H1 (cell line): ENCODE data around the gene ALDH4A1. TPM values are rescaled to one million over a fixed set of nuclear protein-coding genes. Genes with fewer than 3 reads are reported as not detected.

Experiments used
- CTCF ChIA-PET: fragments of 300-600 bp; sonication (Branson Sonifier 250); formaldehyde crosslinking; loops from one replicate; lab custom pipeline; 2021; ENCODE audit not compliant: partially characterized antibody; lab: Charles Lee
- POLR2A ChIA-PET: fragments of 300-600 bp; sonication (Branson Sonifier 250); formaldehyde crosslinking; loops from one replicate; lab custom pipeline; 2021; ENCODE audit warnings: inconsistent platforms; ENCODE audit not compliant: partially characterized antibody; lab: Charles Lee
- DNase-seq, 2 experiments: peaks; one replicate each; pipeline versions ENCODE4 v3.0.0 to v3.0.0-alpha.2; 2010 to 2022; ENCODE audit warnings: low spot score in 2 of 2, low read depth in 1 of 2, mixed read lengths in 1 of 2
- FAIRE-seq: peaks from 2 replicates; lab custom pipeline; 2011; peaks lifted over from hg19 to GRCh38; lab: Jason Lieb, UNC
- H2AFZ ChIP-seq: 2 replicates; pipeline ENCODE4 v1.8.1; 2012; ENCODE audit warnings: low read length, inconsistent platforms
- H2AK5ac ChIP-seq: 2 replicates; pipeline ENCODE4 v1.6.1; 2013; ENCODE audit warnings: low read depth, low read length
- H2BK120ac ChIP-seq: replicated peaks from 2 replicates; pipeline ENCODE3; 2013; ENCODE audit warnings: low read depth, low read length, inconsistent platforms
- H2BK12ac ChIP-seq: 2 replicates; pipeline ENCODE4 v1.6.1; 2013; ENCODE audit warnings: low read depth, low read length
- H2BK15ac ChIP-seq: 2 replicates; pipeline ENCODE4 v1.6.1; 2013; ENCODE audit warnings: low read length
- H2BK20ac ChIP-seq: 2 replicates; pipeline ENCODE4 v1.6.1; 2013; ENCODE audit warnings: low read length
- H2BK5ac ChIP-seq: 2 replicates; pipeline ENCODE4 v1.6.1; 2013; ENCODE audit warnings: low read depth, low read length
- H3K14ac ChIP-seq: 2 replicates; pipeline ENCODE4 v1.6.1; 2013; ENCODE audit warnings: inconsistent platforms; ENCODE audit not compliant: insufficient read length
- H3K18ac ChIP-seq: 2 replicates; pipeline ENCODE4 v1.6.1; 2013; ENCODE audit warnings: low read length; ENCODE audit errors: extremely low read depth
- H3K23ac ChIP-seq: 2 replicates; pipeline ENCODE4 v1.6.1; 2013; ENCODE audit warnings: inconsistent platforms; ENCODE audit not compliant: insufficient read length
- H3K23me2 ChIP-seq: 2 replicates; pipeline ENCODE4 v1.6.1; 2013; ENCODE audit warnings: low read depth, low read length
- H3K27ac ChIP-seq: 2 replicates; pipeline ENCODE4 v1.6.1; 2011; ENCODE audit warnings: low read depth, low read length, inconsistent platforms
- H3K27me3 ChIP-seq, 4 experiments: replicated peaks in 1 of 4; 1 replicate in 1 of 4; 2 replicates in 3 of 4; pipeline versions ENCODE4 v1.6.1 to v1.8.1; 2011 to 2013; ENCODE audit warnings: low read length in 3 of 4, mild to moderate bottlenecking in 3 of 4, inconsistent platforms in 2 of 4, mixed read lengths in 2 of 4, moderate library complexity in 1 of 4; ENCODE audit not compliant: control insufficient read depth in 3 of 4, insufficient read depth in 3 of 4; ENCODE audit errors: extremely low read depth in 1 of 4
- H3K36me3 ChIP-seq, 4 experiments: 2 replicates each; pipeline versions ENCODE4 v1.6.1 to v1.8.1; 2011 to 2013; ENCODE audit warnings: mild to moderate bottlenecking in 4 of 4, low read length in 3 of 4, moderate library complexity in 2 of 4, control low read depth in 1 of 4, inconsistent platforms in 1 of 4; ENCODE audit not compliant: insufficient read depth in 4 of 4, control insufficient read depth in 2 of 4
- H3K4ac ChIP-seq: replicated peaks from 2 replicates; pipeline ENCODE3; 2013; ENCODE audit warnings: low read length, low read depth, mixed read lengths, inconsistent platforms; ENCODE audit not compliant: insufficient read length
- H3K4me1 ChIP-seq, 4 experiments: replicated peaks in 1 of 4; 1 replicate in 1 of 4; 2 replicates in 3 of 4; pipeline versions ENCODE4 v1.6.1 to v1.8.1; 2011 to 2013; ENCODE audit warnings: low read length in 3 of 4, inconsistent platforms in 2 of 4, mixed read lengths in 1 of 4; ENCODE audit not compliant: insufficient read depth in 4 of 4, control insufficient read depth in 3 of 4
- H3K4me2 ChIP-seq, 2 experiments: 2 replicates each; pipeline versions ENCODE4 v1.6.1 to v1.8.1; 2011 to 2013; ENCODE audit warnings: low read depth in 2 of 2, low read length in 2 of 2, control low read depth in 1 of 2, inconsistent platforms in 1 of 2, mild to moderate bottlenecking in 1 of 2; ENCODE audit not compliant: insufficient read depth in 1 of 2
- H3K4me3 ChIP-seq, 4 experiments: fragments of 200-600, 300-600 bp in 1 of 4; sonication (generic), shearing (Covaris generic), sonication (Bioruptor Twin) in 1 of 4; 2 replicates each; pipeline versions ENCODE4 v1.5.1 to v1.8.1; 2011 to 2016; ENCODE audit warnings: low read length in 4 of 4, low read depth in 3 of 4, control low read depth in 2 of 4, inconsistent platforms in 2 of 4, mild to moderate bottlenecking in 2 of 4, mixed read lengths in 1 of 4, moderate library complexity in 1 of 4; ENCODE audit not compliant: insufficient read depth in 2 of 4; ENCODE audit errors: extremely low read depth in 1 of 4
- H3K56ac ChIP-seq: replicated peaks from 2 replicates; pipeline ENCODE3; 2013; ENCODE audit warnings: low read depth, mild to moderate bottlenecking, mixed read lengths, low read length, inconsistent platforms; ENCODE audit not compliant: insufficient read length
- H3K79me1 ChIP-seq: 2 replicates; pipeline ENCODE4 v1.6.1; 2013; ENCODE audit warnings: low read depth, low read length, control low read depth
- H3K79me2 ChIP-seq, 2 experiments: 2 replicates each; pipeline versions ENCODE4 v1.6.1 to v1.8.1; 2012 to 2013; ENCODE audit warnings: low read length in 2 of 2, mild to moderate bottlenecking in 2 of 2, inconsistent platforms in 1 of 2; ENCODE audit not compliant: insufficient read depth in 2 of 2, control insufficient read depth in 1 of 2
- H3K9ac ChIP-seq, 4 experiments: replicated peaks in 1 of 4; 1 replicate in 1 of 4; 2 replicates in 3 of 4; pipeline versions ENCODE4 v1.6.1 to v1.8.1; 2011 to 2013; ENCODE audit warnings: low read depth in 3 of 4, low read length in 3 of 4, control low read depth in 2 of 4, mild to moderate bottlenecking in 2 of 4, moderate library complexity in 2 of 4, inconsistent platforms in 1 of 4; ENCODE audit errors: extremely low read depth in 1 of 4
- H3K9me3 ChIP-seq, 2 experiments: 2 replicates each; pipeline versions ENCODE4 v1.6.1 to v1.8.1; 2012 to 2013; ENCODE audit warnings: mild to moderate bottlenecking in 2 of 2, moderate library complexity in 2 of 2, control low read depth in 1 of 2, inconsistent platforms in 1 of 2, low read depth in 1 of 2, low read length in 1 of 2, mixed read lengths in 1 of 2; ENCODE audit not compliant: insufficient read depth in 2 of 2
- H4K20me1 ChIP-seq, 2 experiments: replicated peaks in 1 of 2; 2 replicates each; pipeline versions ENCODE3 to v1.8.1; 2011 to 2013; ENCODE audit warnings: inconsistent platforms in 2 of 2, low read length in 2 of 2, mild to moderate bottlenecking in 1 of 2; ENCODE audit not compliant: insufficient read depth in 2 of 2, control insufficient read depth in 1 of 2
- H4K5ac ChIP-seq: 2 replicates; pipeline ENCODE4 v1.6.1; 2013; ENCODE audit warnings: low read length, low read depth, mixed read lengths, inconsistent platforms; ENCODE audit not compliant: insufficient read length
- H4K8ac ChIP-seq: 2 replicates; pipeline ENCODE4 v1.8.0; 2013; ENCODE audit warnings: mild to moderate bottlenecking, moderate library complexity, low read length, inconsistent platforms; ENCODE audit not compliant: insufficient read depth; ENCODE audit errors: extremely low read depth
- H4K91ac ChIP-seq: replicated peaks from 2 replicates; pipeline ENCODE3; 2013; ENCODE audit warnings: low read length, mixed read lengths, inconsistent platforms; ENCODE audit not compliant: insufficient read length
- ATF2 ChIP-seq: IDR thresholded peaks from 2 replicates; pipeline ENCODE4 v1.6.1; 2012; ENCODE audit warnings: low read length, inconsistent platforms
- BRCA1 ChIP-seq: IDR thresholded peaks from 2 replicates; pipeline ENCODE4 v1.6.1; 2012; ENCODE audit warnings: low read depth, low read length, improper control_type of control experiment
- CEBPB ChIP-seq: IDR thresholded peaks from 2 replicates; pipeline ENCODE4 v1.6.1; 2012; ENCODE audit warnings: low read depth, low read length
- EGR1 ChIP-seq: IDR thresholded peaks from 2 replicates; pipeline ENCODE4 v1.6.1; 2011; ENCODE audit warnings: low read depth, low read length, borderline replicate concordance
- JUND ChIP-seq: IDR thresholded peaks from 2 replicates; pipeline ENCODE4 v1.6.1; 2011; ENCODE audit warnings: mild to moderate bottlenecking, improper control_type of control experiment, low read length
- KDM1A ChIP-seq: fragments of 200-600, 300-600 bp; sonication (generic); IDR thresholded peaks from 2 replicates; pipeline ENCODE4 v1.7.1; 2016; ENCODE audit warnings: mild to moderate bottlenecking, low read length, borderline replicate concordance
- RNF2 ChIP-seq: fragments of 200-900, 300-1000 bp; sonication (generic); IDR thresholded peaks from 2 replicates; pipeline ENCODE4 v1.7.1; 2016; ENCODE audit warnings: borderline replicate concordance, low read depth, mild to moderate bottlenecking, antibody characterized with exemption, low read length; ENCODE audit not compliant: poor library complexity, severe bottlenecking; ENCODE audit errors: missing control alignments
- SP1 ChIP-seq: IDR thresholded peaks from 2 replicates; pipeline ENCODE4 v1.6.1; 2011; ENCODE audit warnings: low read depth, low read length
- SP4 ChIP-seq: IDR thresholded peaks from 2 replicates; pipeline ENCODE4 v1.6.1; 2012; ENCODE audit warnings: low read length, inconsistent platforms
- TBP ChIP-seq: IDR thresholded peaks from 2 replicates; pipeline ENCODE4 v1.6.1; 2011; ENCODE audit warnings: low read depth, low read length, improper control_type of control experiment
- WGBS, 2 experiments: shearing (Covaris generic) in 1 of 2; methylation state at CpG; one replicate each; pipeline versions ENCODE4 v1.1.6 to v1.1.7; 2013 to 2015; ENCODE audit warnings: low lambda C conversion rate in 2 of 2, mixed read lengths in 2 of 2, inconsistent platforms in 1 of 2, low coverage in 1 of 2, missing lambda C conversion rate in 1 of 2; ENCODE audit not compliant: insufficient replicate concordance in 2 of 2, insufficient coverage in 1 of 2, insufficient read length in 1 of 2; ENCODE audit errors: extremely low coverage in 1 of 2, missing lambda C conversion rate in 1 of 2; 5-methylcytosine and 5-hydroxymethylcytosine counted together
- polyA plus RNA-seq, 7 experiments: library from polyadenylated mRNA; depleted of rRNA in 3 of 7; stranded (reverse) in 5 of 7; unstranded in 2 of 7; fragments of >200 nt in 5 of 7; fragments of 200-250 nt in 2 of 7; gene quantifications; 1 replicate in 5 of 7; 2 replicates in 1 of 7; 4 replicates in 1 of 7; pipeline versions ENCODE4 v1.2.1 to v1.2.3, GENCODE V29; 2011 to 2013; ENCODE audit warnings: missing spikeins in 2 of 7, mixed read lengths in 2 of 7
- total RNA-seq: library from RNA; stranded (reverse); fragmentation: NEBNext Ultra II Directional; extraction: Animal tissue kit (Norgen Biotek cat#: 25700); gene quantifications from 2 replicates; pipeline ENCODE4 v1.2.1, GENCODE V29; 2021

Gene ALDH4A1
- total and polyA plus RNA-seq, 2 of the 8 experiments (the other 6 are each of a cell fraction or from before 2014, with no cell fraction given) = 30.3 to 35.9 TPM

- DNase-seq = no peak
- no peaks in the 10 kb centered on the region for H3K4me1 ChIP-seq
- H3K4ac ChIP-seq = no peak overlapping the region
- no peak overlapping the region for H3K27ac ChIP-seq
- H3K79me1 ChIP-seq = no peaks in the 10 kb centered on the region
- no peak overlapping the region for H3K18ac ChIP-seq
- ChIA-PET CTCF (no interaction called here), POLR2A (no interaction called here)
- no peak overlapping the region for H3K14ac ChIP-seq
- H4K8ac ChIP-seq = 0 out of 2 replicates have a peak overlapping the region, but pooled peaks have one; percentile 17
- TF ChIP-seq KDM1A (no peak), TBP (no peak), EGR1 (no peak), SP4 (no peak), ATF2 (no peak), BRCA1 (no peak), JUND (no peak), SP1 (no peak), RNF2 (no peak), CEBPB (no peak)
- no peak overlapping the region for H3K4me2 ChIP-seq
- H3K36me3 ChIP-seq = no peaks in the 10 kb centered on the region
- H3K27me3 ChIP-seq = peaks cover 0 to 6% (median 3%) of the 10 kb centered on the region in 4 experiments; a peak in 3 of 7 replicates
- no peak overlapping the region for H2BK5ac ChIP-seq
- no peak overlapping the region for H2BK120ac ChIP-seq
- H2AK5ac ChIP-seq = no peak overlapping the region
- H2AFZ ChIP-seq = no peak overlapping the region
- H3K23ac ChIP-seq = no peak overlapping the region
- no peaks in the 10 kb centered on the region for H3K9me3 ChIP-seq
- no peak overlapping the region for H4K5ac ChIP-seq
- WGBS, 2 experiments = 88% methylated on average over 17 of the region's 17 CpGs; no CpG with 5 or more reads in 1 of the 2 experiments
- H2BK20ac ChIP-seq = no peak overlapping the region
- H4K91ac ChIP-seq = no peak overlapping the region
- no peak overlapping the region for H3K4me3 ChIP-seq
- H2BK15ac ChIP-seq = no peak overlapping the region
- H3K56ac ChIP-seq = no peak overlapping the region
- no peaks in the 10 kb centered on the region for H3K79me2 ChIP-seq
- H2BK12ac ChIP-seq = no peak overlapping the region
- no peaks in the 10 kb centered on the region for H4K20me1 ChIP-seq
- FAIRE-seq = no peak
- no peak overlapping the region for H3K9ac ChIP-seq
- no peaks in the 10 kb centered on the region; the same call in 1 of the 2 replicates for H3K23me2 ChIP-seq
Observed at GRCh38 chr1:18840145-18840544, 62.2 kb downstream of the ALDH4A1 start.
